Glutamatergic neuron (in vitro differentiated cells): ENCODE results near the gene IFNG. TPM values are rescaled to one million over a fixed set of nuclear protein-coding genes. Genes with fewer than 3 reads are reported as not detected.

Experiments used
- DNase-seq: peaks from one replicate; pipeline ENCODE4 v3.0.0; 2022
- H3K27ac Mint-ChIP-seq: one replicate; pipeline ENCODE4 v1.8.0; 2020; ENCODE audit warnings: mild to moderate bottlenecking, mixed read lengths, inconsistent platforms; ENCODE audit not compliant: unreplicated experiment
- H3K27me3 Mint-ChIP-seq: one replicate; pipeline ENCODE4 v1.8.0; 2020; ENCODE audit warnings: mild to moderate bottlenecking, moderate library complexity, mixed read lengths, inconsistent platforms; ENCODE audit not compliant: unreplicated experiment
- H3K36me3 Mint-ChIP-seq: one replicate; pipeline ENCODE4 v1.8.0; 2020; ENCODE audit warnings: mild to moderate bottlenecking, mixed read lengths, inconsistent platforms; ENCODE audit not compliant: unreplicated experiment
- H3K4me1 Mint-ChIP-seq: one replicate; pipeline ENCODE4 v1.8.0; 2020; ENCODE audit warnings: mild to moderate bottlenecking, low read depth, mixed read lengths, inconsistent platforms; ENCODE audit not compliant: unreplicated experiment
- H3K4me3 Mint-ChIP-seq: one replicate; pipeline ENCODE4 v1.8.0; 2020; ENCODE audit warnings: mild to moderate bottlenecking, mixed read lengths, inconsistent platforms; ENCODE audit not compliant: unreplicated experiment
- H3K9me3 Mint-ChIP-seq: one replicate; pipeline ENCODE4 v1.8.0; 2020; ENCODE audit warnings: mild to moderate bottlenecking, moderate library complexity, mixed read lengths, inconsistent platforms; ENCODE audit not compliant: unreplicated experiment
- total RNA-seq: library from RNA; stranded (reverse); fragmentation: NEBNext Ultra II Directional; extraction: Animal tissue kit (Norgen Biotek cat#: 25700); gene quantifications from one replicate; pipeline ENCODE4 v1.2.1, GENCODE V29; 2021; ENCODE audit not compliant: unreplicated experiment
- TF ChIP-seq, protein P1 (sequence below): fragments of 200-600 bp; sonication (generic); IDR thresholded peaks from one replicate; pipeline ENCODE4 v1.5.0; 2021; ENCODE audit not compliant: partially characterized antibody, unreplicated experiment

IFNG gene
- total RNA-seq, 1 donor from 2014 or later = not detected

GRCh38 chr12:68185598-68185997 lies 26.1 kb upstream of the IFNG start:
- Mint-ChIP-seq H3K4me3 (no peak overlapping the region), H3K27ac (no peak overlapping the region), H3K27me3 (peaks cover 2% of the 10 kb centered on the region), H3K36me3 (no peaks in the 10 kb centered on the region), H3K4me1 (peaks cover 2% of the 10 kb centered on the region), H3K9me3 (no peaks in the 10 kb centered on the region)
- TF ChIP-seq, protein P1, sequence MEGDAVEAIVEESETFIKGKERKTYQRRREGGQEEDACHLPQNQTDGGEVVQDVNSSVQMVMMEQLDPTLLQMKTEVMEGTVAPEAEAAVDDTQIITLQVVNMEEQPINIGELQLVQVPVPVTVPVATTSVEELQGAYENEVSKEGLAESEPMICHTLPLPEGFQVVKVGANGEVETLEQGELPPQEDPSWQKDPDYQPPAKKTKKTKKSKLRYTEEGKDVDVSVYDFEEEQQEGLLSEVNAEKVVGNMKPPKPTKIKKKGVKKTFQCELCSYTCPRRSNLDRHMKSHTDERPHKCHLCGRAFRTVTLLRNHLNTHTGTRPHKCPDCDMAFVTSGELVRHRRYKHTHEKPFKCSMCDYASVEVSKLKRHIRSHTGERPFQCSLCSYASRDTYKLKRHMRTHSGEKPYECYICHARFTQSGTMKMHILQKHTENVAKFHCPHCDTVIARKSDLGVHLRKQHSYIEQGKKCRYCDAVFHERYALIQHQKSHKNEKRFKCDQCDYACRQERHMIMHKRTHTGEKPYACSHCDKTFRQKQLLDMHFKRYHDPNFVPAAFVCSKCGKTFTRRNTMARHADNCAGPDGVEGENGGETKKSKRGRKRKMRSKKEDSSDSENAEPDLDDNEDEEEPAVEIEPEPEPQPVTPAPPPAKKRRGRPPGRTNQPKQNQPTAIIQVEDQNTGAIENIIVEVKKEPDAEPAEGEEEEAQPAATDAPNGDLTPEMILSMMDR = no peak
- DNase-seq = no peak

GRCh38 chr12:68180792-68181744 lies 21.5 kb upstream of the IFNG start:
- H3K27ac Mint-ChIP-seq = no peak overlapping the region
- H3K4me3 Mint-ChIP-seq = no peak overlapping the region
- TF ChIP-seq, protein P1 = no peak
- H3K9me3 Mint-ChIP-seq = no peaks in the 10 kb centered on the region
- peaks cover 2% of the 10 kb centered on the region for H3K27me3 Mint-ChIP-seq
- H3K36me3 Mint-ChIP-seq = no peaks in the 10 kb centered on the region
- no peaks in the 10 kb centered on the region for H3K4me1 Mint-ChIP-seq
- no peak for DNase-seq

DNA sequence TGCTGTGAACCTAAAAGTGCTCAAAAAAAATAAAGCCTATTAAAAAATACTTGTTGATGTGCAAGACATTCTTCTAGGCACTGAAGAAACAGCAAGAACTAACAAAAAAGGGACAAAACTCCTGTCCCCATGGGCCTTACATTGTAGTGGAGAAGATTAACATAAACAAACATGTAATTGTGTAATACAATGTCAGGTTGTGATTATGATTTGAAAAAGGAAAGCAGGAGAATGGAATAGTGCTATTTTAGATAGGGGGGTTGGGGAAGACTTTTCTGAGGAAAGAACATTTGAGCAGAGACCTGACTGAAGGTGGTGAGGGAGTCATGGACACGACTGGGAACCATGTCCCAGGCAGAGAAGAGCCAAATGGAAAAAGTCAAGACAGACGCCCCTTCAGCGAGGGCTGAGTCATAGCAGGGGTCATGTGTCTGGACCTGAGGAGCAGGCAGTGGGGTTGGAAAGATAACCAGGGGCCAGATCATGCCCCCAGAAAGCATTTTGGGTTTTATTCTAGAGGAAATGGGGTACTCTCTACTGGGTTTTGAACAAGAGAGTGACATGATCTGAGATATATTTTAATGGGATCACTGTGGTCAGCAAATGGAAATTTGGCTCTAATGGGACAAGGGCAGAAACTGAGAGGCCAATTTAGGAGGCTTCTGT lies 19.4 kb upstream of the IFNG start:
- no peak for DNase-seq
- TF ChIP-seq, protein P1 = no peak
- Mint-ChIP-seq H3K36me3 (no peaks in the 10 kb centered on the region), H3K9me3 (peaks cover 2% of the 10 kb centered on the region), H3K27me3 (peaks cover 2% of the 10 kb centered on the region), H3K4me3 (no peak overlapping the region), H3K4me1 (no peaks in the 10 kb centered on the region), H3K27ac (no peak overlapping the region)

DNA sequence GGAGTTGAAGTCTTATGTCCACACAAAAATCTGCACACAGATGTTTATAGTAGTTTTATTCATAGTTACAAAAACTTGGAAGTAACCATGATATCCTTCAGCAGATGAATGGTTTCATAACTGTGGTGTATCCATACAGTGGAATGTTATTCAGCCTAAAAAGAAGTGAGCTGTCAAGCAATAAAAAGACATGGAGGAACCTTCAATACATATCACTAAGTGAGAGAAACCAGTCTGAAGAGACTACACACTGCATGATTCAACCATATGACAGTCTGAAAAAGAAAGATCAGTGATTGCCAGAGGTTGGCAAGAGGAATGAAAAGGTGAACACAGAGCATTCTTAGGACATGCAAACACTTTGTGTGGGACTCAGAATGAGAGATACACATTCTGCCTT lies 18.6 kb upstream of the IFNG start:
- TF ChIP-seq, protein P1 = no peak
- H3K27me3 Mint-ChIP-seq = peaks cover 2% of the 10 kb centered on the region
- no peak for DNase-seq
- H3K4me3 Mint-ChIP-seq = no peak overlapping the region
- peaks cover 2% of the 10 kb centered on the region for H3K9me3 Mint-ChIP-seq
- no peak overlapping the region for H3K27ac Mint-ChIP-seq
- no peaks in the 10 kb centered on the region for H3K4me1 Mint-ChIP-seq
- H3K36me3 Mint-ChIP-seq = no peaks in the 10 kb centered on the region

- H3K27me3 Mint-ChIP-seq = peaks cover 2% of the 10 kb centered on the region
- no peaks in the 10 kb centered on the region for H3K4me1 Mint-ChIP-seq
- H3K27ac Mint-ChIP-seq = no peak overlapping the region
- no peaks in the 10 kb centered on the region for H3K36me3 Mint-ChIP-seq
- no peak overlapping the region for H3K4me3 Mint-ChIP-seq
- DNase-seq = no peak
- TF ChIP-seq, protein P1 = no peak
- peaks cover 2% of the 10 kb centered on the region for H3K9me3 Mint-ChIP-seq
These were observed 18.0 kb upstream of the IFNG start for GRCh38 chr12:68177562-68177961.
